Activated CD8-positive, alpha-beta T cell treated with anti-CD3 and anti-CD28 coated beads for 36 hours (primary cell): Measurements from ENCODE around the gene OXSR1. TPM values are rescaled to one million over a fixed set of nuclear protein-coding genes. Genes with fewer than 3 reads are reported as not detected.
A peak's percentile ranks its signal among the peaks of the same experiment; 100 is the strongest.

Source experiments
- ATAC-seq: fragments of 200-7000 bp; cut with Tn5 transposase; one replicate; pipeline ENCODE4 v1.10.0; 2021; ENCODE audit warnings: mild to moderate bottlenecking, moderate library complexity
- CTCF ChIA-PET: fragments of 350-600 bp; sonication (Branson Sonifier 250); formaldehyde crosslinking; loops from one replicate; lab custom pipeline; 2021; ENCODE audit warnings: antibody characterized with exemption; lab: Charles Lee
- POLR2A ChIA-PET: fragments of 350-600 bp; sonication (Branson Sonifier 250); formaldehyde crosslinking; loops from one replicate; lab custom pipeline; 2021; ENCODE audit warnings: antibody characterized with exemption; lab: Charles Lee
- DNase-seq: peaks from one replicate; pipeline ENCODE4 v3.0.0-alpha.2; 2020
- H3K27ac Mint-ChIP-seq: one replicate; pipeline ENCODE4 v1.8.0; 2021; ENCODE audit warnings: mild to moderate bottlenecking, mixed read lengths
- H3K27me3 Mint-ChIP-seq: one replicate; pipeline ENCODE4 v1.8.0; 2021; ENCODE audit warnings: mixed read lengths
- H3K36me3 Mint-ChIP-seq: one replicate; pipeline ENCODE4 v1.8.0; 2021; ENCODE audit warnings: low read depth, mixed read lengths
- H3K4me1 Mint-ChIP-seq: one replicate; pipeline ENCODE4 v1.8.0; 2021; ENCODE audit warnings: low read depth, mixed read lengths
- H3K4me3 Mint-ChIP-seq: one replicate; pipeline ENCODE4 v1.8.0; 2021; ENCODE audit warnings: mild to moderate bottlenecking, moderate library complexity, mixed read lengths
- H3K9me3 Mint-ChIP-seq: one replicate; pipeline ENCODE4 v1.8.0; 2021; ENCODE audit warnings: mixed read lengths
- CTCF ChIP-seq: fragments of 200-600 bp; IDR thresholded peaks from one replicate; pipeline ENCODE4 v1.8.0; 2022; ENCODE audit warnings: antibody characterized with exemption, mild to moderate bottlenecking
- intact Hi-C: fragments of 100-400 bp; cut with micrococcal nuclease; formaldehyde crosslinking; loops from one replicate; pipeline ENCODE4 v1.10.0; 2022
- total RNA-seq, 2 experiments: library from RNA; stranded (reverse); gene quantifications; one replicate each; pipeline ENCODE4 v1.2.3, GENCODE V29; 2021

The OXSR1 gene
- total RNA-seq, 2 experiments from 2014 or later = 56.5 to 57.9 TPM

GRCh38 chr3:38152609-38153008, 12.7 kb upstream of the OXSR1 start:
- no peak for DNase-seq
- H3K4me1 Mint-ChIP-seq = peaks cover 51% of the 10 kb centered on the region
- no peaks in the 10 kb centered on the region for H3K36me3 Mint-ChIP-seq
- CTCF ChIA-PET = interaction anchor here (0.7 to 4.3 kb wide), 5 partner anchors 10 to 328 kb away, joined by 3 to 21 read pairs (median 5); partner anchors contain the start of gene OXSR1
- H3K4me3 Mint-ChIP-seq = no peak overlapping the region
- peaks cover under 1% of the 10 kb centered on the region for H3K9me3 Mint-ChIP-seq
- POLR2A ChIA-PET = interaction anchor here (0.6 to 4.8 kb wide), 2 partner anchors 12 to 59 kb away, joined by 3 to 29 read pairs; partner anchors contain the start of gene OXSR1
- ATAC-seq = peak; percentile 50
- H3K27me3 Mint-ChIP-seq = no peaks in the 10 kb centered on the region
- H3K27ac Mint-ChIP-seq = peak overlapping the region; percentile 32
- TF ChIP-seq CTCF = no peak
- intact Hi-C loops = no loop called here

GRCh38 chr3:38153221-38153620, 12.1 kb upstream of the OXSR1 start:
- H3K4me1 Mint-ChIP-seq = peaks cover 46% of the 10 kb centered on the region
- no peak overlapping the region for H3K4me3 Mint-ChIP-seq
- CTCF ChIA-PET = interaction anchor here (0.7 to 4.3 kb wide), 5 partner anchors 10 to 327 kb away, joined by 3 to 21 read pairs (median 5); partner anchors contain the start of genes OXSR1 and XYLB
- no peaks in the 10 kb centered on the region for H3K9me3 Mint-ChIP-seq
- H3K27me3 Mint-ChIP-seq = no peaks in the 10 kb centered on the region
- H3K27ac Mint-ChIP-seq = no peak overlapping the region
- no peak for ATAC-seq
- TF ChIP-seq CTCF = no peak
- POLR2A ChIA-PET = interaction anchor here (0.9 to 4.8 kb wide), 5 partner anchors 8 to 47 kb away, joined by 3 to 29 read pairs (median 5); partner anchors contain the start of gene OXSR1
- DNase-seq = no peak
- intact Hi-C loops = no loop called here
- no peaks in the 10 kb centered on the region for H3K36me3 Mint-ChIP-seq

DNA sequence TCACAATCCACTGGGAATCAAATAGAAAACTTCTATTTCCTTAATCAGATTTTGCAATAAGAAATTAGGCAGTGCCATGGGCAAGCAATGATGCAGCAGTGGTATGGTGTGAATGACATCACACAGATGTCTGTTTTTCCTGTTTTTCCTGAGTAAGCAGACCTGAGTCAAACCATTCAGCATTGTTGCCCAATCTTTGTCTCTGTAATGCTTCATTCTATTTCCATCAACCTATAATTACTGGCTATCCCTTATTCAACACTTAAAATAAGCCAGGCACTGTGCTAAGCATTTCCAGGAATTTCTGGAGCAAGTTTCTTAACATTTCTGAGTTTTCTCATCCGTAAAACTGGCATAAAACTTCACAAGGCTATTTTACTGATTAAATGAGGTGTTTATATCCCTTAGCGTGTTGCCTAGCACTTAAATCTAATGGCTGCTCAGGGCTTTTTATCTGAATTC, 11.3 kb upstream of the OXSR1 start:
- ATAC-seq = no peak

DNA sequence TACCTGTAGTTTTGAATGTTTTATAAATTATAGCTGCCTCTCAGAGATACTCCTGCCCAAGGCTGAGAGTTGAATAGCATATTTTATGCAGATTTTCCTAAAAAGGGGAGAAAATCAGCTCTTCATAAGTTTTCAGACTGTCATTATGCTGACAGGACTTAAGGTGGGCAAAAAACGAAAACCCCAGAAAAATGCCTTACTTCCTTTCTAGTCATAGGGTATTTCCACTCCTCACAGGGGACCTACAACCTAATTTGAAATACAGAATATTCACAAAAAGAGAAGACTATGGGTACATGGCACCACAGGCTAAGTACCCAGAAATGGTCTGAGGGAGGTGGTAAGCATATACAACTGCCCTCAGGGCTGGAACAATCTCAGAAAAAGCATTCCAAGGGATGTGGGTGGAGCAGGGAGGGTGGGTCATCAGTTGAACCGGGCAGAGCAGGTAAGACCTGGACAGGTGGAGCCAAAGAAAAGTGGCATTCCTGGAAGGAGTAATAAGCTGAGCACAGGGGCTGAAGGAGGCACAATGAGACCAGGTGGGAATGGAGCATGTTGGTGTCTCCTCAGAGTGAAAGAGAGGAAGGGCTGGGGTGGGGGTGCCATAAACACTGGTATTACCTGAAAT, 10.6 kb upstream of the OXSR1 start:
- H3K4me1 Mint-ChIP-seq = peaks cover 41% of the 10 kb centered on the region
- no peak overlapping the region for H3K4me3 Mint-ChIP-seq
- intact Hi-C loops = no loop called here
- DNase-seq (no peak), ATAC-seq (peak; percentile 67)
- no peaks in the 10 kb centered on the region for H3K36me3 Mint-ChIP-seq
- no peaks in the 10 kb centered on the region for H3K9me3 Mint-ChIP-seq
- ChIA-PET POLR2A (interaction anchor here (1.3 to 4.8 kb wide), 3 partner anchors 10 to 46 kb away, joined by 3 to 29 read pairs (median 16); partner anchors contain the start of gene OXSR1), CTCF (interaction anchor here (1.9 to 4.3 kb wide), 3 partner anchors 9 to 192 kb away, joined by 5 to 21 read pairs (median 5); partner anchors contain the start of genes OXSR1 and XYLB)
- no peaks in the 10 kb centered on the region for H3K27me3 Mint-ChIP-seq
- TF ChIP-seq CTCF = no peak
- peak overlapping the region; percentile 74 for H3K27ac Mint-ChIP-seq

More for the DNA sequence above, 11.3 kb upstream of the OXSR1 start:
- ChIA-PET POLR2A (interaction anchor here (0.9 to 4.8 kb wide), 5 partner anchors 9 to 47 kb away, joined by 3 to 29 read pairs (median 5); partner anchors contain the start of gene OXSR1), CTCF (interaction anchor here (0.9 to 4.3 kb wide), 5 partner anchors 10 to 326 kb away, joined by 4 to 21 read pairs (median 5); partner anchors contain the start of genes OXSR1 and XYLB)
- TF ChIP-seq CTCF = no peak
- Mint-ChIP-seq H3K27me3 (no peaks in the 10 kb centered on the region), H3K27ac (peak overlapping the region; percentile 74), H3K4me1 (peaks cover 45% of the 10 kb centered on the region), H3K9me3 (no peaks in the 10 kb centered on the region), H3K36me3 (no peaks in the 10 kb centered on the region), H3K4me3 (no peak overlapping the region)
- intact Hi-C loops = no loop called here
- DNase-seq = no peak
